Measurements from ENCODE around the gene SCN1B.

- TF ChIP-seq CTCF (IDR thresholded peaks at IDR 0.05), result no peak
- no peak for TF ChIP-seq POLR2A (IDR thresholded peaks at IDR 0.05)
- TF ChIP-seq EP300 (IDR thresholded peaks at IDR 0.05), result no peak
These were observed 38.8 kb downstream of the SCN1B start for GRCh38 chr19:35068941-35069634.

All from tibial nerve (tissue), 4 donors.